RKO (cell line): ENCODE data around the gene CAPN9.
"Not testable (repeated sequence)": the region's sequence is repeated elsewhere in the genome, so short reads cannot be mapped to it uniquely, and the experiment has no call there.

Experiments
- DNase-seq: peaks from one replicate; pipeline ENCODE4 v3.0.0-alpha.2; 2016; ENCODE audit warnings: low spot score

CAPN9 gene

GRCh38 chr1:230823931-230824381, 76.8 kb downstream of the CAPN9 start:
- DNase-seq, result no peak

GRCh38 chr1:230824551-230824918, 77.3 kb downstream of the CAPN9 start:
- DNase-seq, result no peak

- peak; percentile 34 for DNase-seq
These were observed 77.9 kb downstream of the CAPN9 start for GRCh38 chr1:230824919-230825721.

- no peak for DNase-seq
These were observed 78.6 kb downstream of the CAPN9 start for GRCh38 chr1:230825761-230826160.

GRCh38 chr1:230826166-230826875, 79.1 kb downstream of the CAPN9 start:
- no peak for DNase-seq

GRCh38 chr1:230827081-230827681, 80.0 kb downstream of the CAPN9 start:
- no peak for DNase-seq

- DNase-seq, result no peak
These were observed 80.6 kb downstream of the CAPN9 start for GRCh38 chr1:230827801-230828200.

- DNase-seq, result no peak
These were observed 81.2 kb downstream of the CAPN9 start for GRCh38 chr1:230828421-230828820.

GRCh38 chr1:230831771-230832170, 84.6 kb downstream of the CAPN9 start:
- DNase-seq, result no peak

GRCh38 chr1:230832476-230832875, 85.3 kb downstream of the CAPN9 start:
- DNase-seq, result peak; percentile 4

- no peak for DNase-seq
These were observed 86.3 kb downstream of the CAPN9 start for GRCh38 chr1:230833511-230833910.

- DNase-seq, result no peak
These were observed 87.1 kb downstream of the CAPN9 start for GRCh38 chr1:230834292-230834691.

GRCh38 chr1:230836347-230836746, 89.2 kb downstream of the CAPN9 start:
- DNase-seq, result no peak

- DNase-seq, result no peak
These were observed 89.6 kb downstream of the CAPN9 start for GRCh38 chr1:230836793-230837192.

GRCh38 chr1:230839173-230839572, 92.0 kb downstream of the CAPN9 start:
- DNase-seq, result no peak

GRCh38 chr1:230842801-230843200, 95.6 kb downstream of the CAPN9 start:
- DNase-seq, result no peak

- DNase-seq, result no peak
These were observed 96.5 kb downstream of the CAPN9 start for GRCh38 chr1:230843503-230844309.

- no peak for DNase-seq
These were observed 97.4 kb downstream of the CAPN9 start for GRCh38 chr1:230844561-230844960.

GRCh38 chr1:230845184-230845583, 98.0 kb downstream of the CAPN9 start:
- not testable (repeated sequence) for DNase-seq

GRCh38 chr1:230848235-230848634, 101.0 kb downstream of the CAPN9 start:
- no peak for DNase-seq

GRCh38 chr1:230849451-230850224, 102.5 kb downstream of the CAPN9 start:
- DNase-seq, result no peak
